DND-41 (cell line): Measurements from ENCODE around the gene KIF5B.

Experiments used
- EZH2 ChIP-seq: IDR thresholded peaks from 3 replicates; pipeline ENCODE4 v1.6.1; 2012; ENCODE audit warnings: borderline replicate concordance, low read depth, mild to moderate bottlenecking, moderate library complexity, low read length, inconsistent platforms; ENCODE audit not compliant: severe bottlenecking
- TF ChIP-seq, protein P1 (sequence below): IDR thresholded peaks from 2 replicates; pipeline ENCODE4 v1.5.1; 2012; ENCODE audit warnings: borderline replicate concordance, low read length, moderate library complexity, mild to moderate bottlenecking; ENCODE audit not compliant: poor library complexity, severe bottlenecking; ENCODE audit errors: extremely low read depth

DNA sequence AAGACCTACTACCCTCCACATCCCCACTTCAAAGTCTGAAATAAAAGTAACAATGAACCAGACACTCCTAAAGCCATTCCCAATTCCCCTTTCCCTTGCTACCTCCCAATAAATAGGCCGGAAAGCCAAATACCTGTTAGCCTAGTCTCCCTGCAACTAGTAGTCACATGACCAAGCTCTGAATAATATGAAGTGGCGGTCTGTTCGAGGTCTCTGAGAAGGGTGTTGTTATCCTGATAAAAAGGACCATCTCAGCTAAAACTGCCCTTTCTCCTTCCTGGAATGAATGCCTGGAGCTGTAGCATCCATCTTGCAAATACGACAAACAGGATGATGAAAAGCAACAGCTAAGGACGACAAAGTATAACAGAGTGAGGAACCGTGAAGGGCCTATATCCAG lies 6.0 kb downstream of the KIF5B start:
- TF ChIP-seq, protein P1, sequence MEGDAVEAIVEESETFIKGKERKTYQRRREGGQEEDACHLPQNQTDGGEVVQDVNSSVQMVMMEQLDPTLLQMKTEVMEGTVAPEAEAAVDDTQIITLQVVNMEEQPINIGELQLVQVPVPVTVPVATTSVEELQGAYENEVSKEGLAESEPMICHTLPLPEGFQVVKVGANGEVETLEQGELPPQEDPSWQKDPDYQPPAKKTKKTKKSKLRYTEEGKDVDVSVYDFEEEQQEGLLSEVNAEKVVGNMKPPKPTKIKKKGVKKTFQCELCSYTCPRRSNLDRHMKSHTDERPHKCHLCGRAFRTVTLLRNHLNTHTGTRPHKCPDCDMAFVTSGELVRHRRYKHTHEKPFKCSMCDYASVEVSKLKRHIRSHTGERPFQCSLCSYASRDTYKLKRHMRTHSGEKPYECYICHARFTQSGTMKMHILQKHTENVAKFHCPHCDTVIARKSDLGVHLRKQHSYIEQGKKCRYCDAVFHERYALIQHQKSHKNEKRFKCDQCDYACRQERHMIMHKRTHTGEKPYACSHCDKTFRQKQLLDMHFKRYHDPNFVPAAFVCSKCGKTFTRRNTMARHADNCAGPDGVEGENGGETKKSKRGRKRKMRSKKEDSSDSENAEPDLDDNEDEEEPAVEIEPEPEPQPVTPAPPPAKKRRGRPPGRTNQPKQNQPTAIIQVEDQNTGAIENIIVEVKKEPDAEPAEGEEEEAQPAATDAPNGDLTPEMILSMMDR, result no peak
- no peak for TF ChIP-seq EZH2
